Measurements from ENCODE around the gene KCNJ9. TPM values are rescaled to one million over a fixed set of nuclear protein-coding genes. Genes with fewer than 3 reads are reported as not detected.

KCNJ9 gene
- total and polyA plus RNA-seq, 2 of the 13 experiments (the other 11 are each of a cell fraction or from before 2014, with no cell fraction given) = not detected

DNA sequence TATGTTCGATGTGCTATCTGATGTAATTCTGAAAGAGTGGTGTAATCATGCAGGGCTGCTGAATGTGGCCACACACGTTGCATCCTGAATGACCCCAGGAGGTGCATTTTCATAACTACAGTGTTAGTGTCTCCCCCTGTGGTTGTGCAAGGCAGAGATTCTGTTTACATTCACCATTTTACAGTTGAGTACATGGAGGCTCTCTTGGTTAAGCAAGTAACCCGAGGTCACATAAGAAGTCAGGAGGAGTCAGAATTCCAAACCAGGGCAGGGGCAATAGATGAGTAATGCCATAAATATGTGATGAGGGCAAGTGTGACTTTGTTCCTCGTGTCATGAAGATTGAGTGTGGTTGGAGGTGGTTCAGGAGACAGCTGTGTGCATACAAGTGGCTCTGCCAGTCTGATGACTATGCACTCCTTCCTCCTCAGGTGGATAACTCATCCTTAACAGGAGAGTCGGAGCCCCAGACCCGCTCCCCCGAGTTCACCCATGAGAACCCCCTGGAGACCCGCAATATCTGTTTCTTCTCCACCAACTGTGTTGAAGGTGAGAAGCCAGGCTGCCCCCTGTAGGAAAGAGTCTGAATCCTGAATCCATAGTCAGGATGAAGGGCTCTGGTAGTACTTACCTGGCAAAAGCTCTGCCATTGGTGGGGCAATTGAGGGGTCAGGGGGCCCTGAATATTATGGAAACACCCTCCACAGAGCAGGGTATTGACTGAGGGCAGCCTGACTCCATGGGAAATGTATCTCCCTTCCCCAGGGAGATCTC, 43.6 kb downstream of the KCNJ9 start (continued):
- TF ChIP-seq, protein P1, sequence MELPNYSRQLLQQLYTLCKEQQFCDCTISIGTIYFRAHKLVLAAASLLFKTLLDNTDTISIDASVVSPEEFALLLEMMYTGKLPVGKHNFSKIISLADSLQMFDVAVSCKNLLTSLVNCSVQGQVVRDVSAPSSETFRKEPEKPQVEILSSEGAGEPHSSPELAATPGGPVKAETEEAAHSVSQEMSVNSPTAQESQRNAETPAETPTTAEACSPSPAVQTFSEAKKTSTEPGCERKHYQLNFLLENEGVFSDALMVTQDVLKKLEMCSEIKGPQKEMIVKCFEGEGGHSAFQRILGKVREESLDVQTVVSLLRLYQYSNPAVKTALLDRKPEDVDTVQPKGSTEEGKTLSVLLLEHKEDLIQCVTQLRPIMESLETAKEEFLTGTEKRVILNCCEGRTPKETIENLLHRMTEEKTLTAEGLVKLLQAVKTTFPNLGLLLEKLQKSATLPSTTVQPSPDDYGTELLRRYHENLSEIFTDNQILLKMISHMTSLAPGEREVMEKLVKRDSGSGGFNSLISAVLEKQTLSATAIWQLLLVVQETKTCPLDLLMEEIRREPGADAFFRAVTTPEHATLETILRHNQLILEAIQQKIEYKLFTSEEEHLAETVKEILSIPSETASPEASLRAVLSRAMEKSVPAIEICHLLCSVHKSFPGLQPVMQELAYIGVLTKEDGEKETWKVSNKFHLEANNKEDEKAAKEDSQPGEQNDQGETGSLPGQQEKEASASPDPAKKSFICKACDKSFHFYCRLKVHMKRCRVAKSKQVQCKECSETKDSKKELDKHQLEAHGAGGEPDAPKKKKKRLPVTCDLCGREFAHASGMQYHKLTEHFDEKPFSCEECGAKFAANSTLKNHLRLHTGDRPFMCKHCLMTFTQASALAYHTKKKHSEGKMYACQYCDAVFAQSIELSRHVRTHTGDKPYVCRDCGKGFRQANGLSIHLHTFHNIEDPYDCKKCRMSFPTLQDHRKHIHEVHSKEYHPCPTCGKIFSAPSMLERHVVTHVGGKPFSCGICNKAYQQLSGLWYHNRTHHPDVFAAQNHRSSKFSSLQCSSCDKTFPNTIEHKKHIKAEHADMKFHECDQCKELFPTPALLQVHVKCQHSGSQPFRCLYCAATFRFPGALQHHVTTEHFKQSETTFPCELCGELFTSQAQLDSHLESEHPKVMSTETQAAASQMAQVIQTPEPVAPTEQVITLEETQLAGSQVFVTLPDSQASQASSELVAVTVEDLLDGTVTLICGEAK (IDR thresholded peaks at IDR 0.05) = no peak
- TF ChIP-seq, protein P1 (CRISPR knock-in tag; IDR thresholded peaks at IDR 0.05) = no peak
- TF ChIP-seq ZNF160 (CRISPR knock-in tag; IDR thresholded peaks at IDR 0.05) = no peak
- TF ChIP-seq ERF (CRISPR knock-in tag; IDR thresholded peaks at IDR 0.05) = no peak
- no peak for TF ChIP-seq ZNF562 (CRISPR knock-in tag; IDR thresholded peaks at IDR 0.05; ENCODE audit: borderline replicate concordance)
- no peak for TF ChIP-seq ZNF619 (CRISPR knock-in tag; IDR thresholded peaks at IDR 0.05)
- TF ChIP-seq RFXAP (CRISPR knock-in tag; IDR thresholded peaks at IDR 0.05; ENCODE audit: borderline replicate concordance) = no peak
- TF ChIP-seq, protein P2, sequence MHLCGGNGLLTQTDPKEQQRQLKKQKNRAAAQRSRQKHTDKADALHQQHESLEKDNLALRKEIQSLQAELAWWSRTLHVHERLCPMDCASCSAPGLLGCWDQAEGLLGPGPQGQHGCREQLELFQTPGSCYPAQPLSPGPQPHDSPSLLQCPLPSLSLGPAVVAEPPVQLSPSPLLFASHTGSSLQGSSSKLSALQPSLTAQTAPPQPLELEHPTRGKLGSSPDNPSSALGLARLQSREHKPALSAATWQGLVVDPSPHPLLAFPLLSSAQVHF (CRISPR knock-in tag; IDR thresholded peaks at IDR 0.05) = no peak
- no peak for TF ChIP-seq TCF12 (IDR thresholded peaks at IDR 0.05)
- no peak for TF ChIP-seq TCF12 (CRISPR knock-in tag; IDR thresholded peaks at IDR 0.05)
- no peak for TF ChIP-seq ZNF598 (CRISPR knock-in tag; IDR thresholded peaks at IDR 0.05; ENCODE audit: borderline replicate concordance)
- TF ChIP-seq XBP1 (CRISPR knock-in tag; IDR thresholded peaks at IDR 0.05) = no peak
- no peak for TF ChIP-seq SOX13 (IDR thresholded peaks at IDR 0.05)
- TF ChIP-seq SOX13 (CRISPR knock-in tag; conservative IDR thresholded peaks at IDR 0.05 in 1 of 2, IDR thresholded peaks at IDR 0.05 in 1 of 2) = no peak
- no peak for TF ChIP-seq SMAD9 (CRISPR knock-in tag; IDR thresholded peaks at IDR 0.05)
- TF ChIP-seq ZNF614 (CRISPR knock-in tag; IDR thresholded peaks at IDR 0.05; ENCODE audit: borderline replicate concordance) = no peak
- no peak for TF ChIP-seq ZBTB7A (CRISPR knock-in tag; IDR thresholded peaks at IDR 0.05)
- no peak for TF ChIP-seq CHD4 (IDR thresholded peaks at IDR 0.05; ENCODE audit: borderline replicate concordance, low read length)
- TF ChIP-seq ZNF441 (CRISPR knock-in tag; IDR thresholded peaks at IDR 0.05; ENCODE audit: borderline replicate concordance) = no peak
- TF ChIP-seq ZNF292 (CRISPR knock-in tag; IDR thresholded peaks at IDR 0.05; ENCODE audit: borderline replicate concordance, low read depth) = no peak
- no peak for TF ChIP-seq CREM (IDR thresholded peaks at IDR 0.05)
- TF ChIP-seq CREM (CRISPR knock-in tag; IDR thresholded peaks at IDR 0.05) = no peak
- peak in 1 of 2 experiments; percentile 35; a peak in 1 of 4 replicates for TF ChIP-seq NR2F1 (CRISPR knock-in tag; IDR thresholded peaks at IDR 0.05)
